Activated CD8-positive, alpha-beta T cell treated with anti-CD3 and anti-CD28 coated beads for 36 hours (primary cell): ENCODE measurements around the gene CDH19. TPM values are rescaled to one million over a fixed set of nuclear protein-coding genes. Genes with fewer than 3 reads are reported as not detected.

Experiments used
- ATAC-seq: fragments of 200-7000 bp; cut with Tn5 transposase; one replicate; pipeline ENCODE4 v1.10.0; 2021; ENCODE audit warnings: mild to moderate bottlenecking, moderate library complexity
- CTCF ChIA-PET: fragments of 350-600 bp; sonication (Branson Sonifier 250); formaldehyde crosslinking; loops from one replicate; lab custom pipeline; 2021; ENCODE audit warnings: antibody characterized with exemption; lab: Charles Lee
- POLR2A ChIA-PET: fragments of 350-600 bp; sonication (Branson Sonifier 250); formaldehyde crosslinking; loops from one replicate; lab custom pipeline; 2021; ENCODE audit warnings: antibody characterized with exemption; lab: Charles Lee
- DNase-seq: peaks from one replicate; pipeline ENCODE4 v3.0.0-alpha.2; 2020
- H3K27ac Mint-ChIP-seq: one replicate; pipeline ENCODE4 v1.8.0; 2021; ENCODE audit warnings: mild to moderate bottlenecking, mixed read lengths
- H3K27me3 Mint-ChIP-seq: one replicate; pipeline ENCODE4 v1.8.0; 2021; ENCODE audit warnings: mixed read lengths
- H3K36me3 Mint-ChIP-seq: one replicate; pipeline ENCODE4 v1.8.0; 2021; ENCODE audit warnings: low read depth, mixed read lengths
- H3K4me1 Mint-ChIP-seq: one replicate; pipeline ENCODE4 v1.8.0; 2021; ENCODE audit warnings: low read depth, mixed read lengths
- H3K4me3 Mint-ChIP-seq: one replicate; pipeline ENCODE4 v1.8.0; 2021; ENCODE audit warnings: mild to moderate bottlenecking, moderate library complexity, mixed read lengths
- H3K9me3 Mint-ChIP-seq: one replicate; pipeline ENCODE4 v1.8.0; 2021; ENCODE audit warnings: mixed read lengths
- intact Hi-C: fragments of 100-400 bp; cut with micrococcal nuclease; formaldehyde crosslinking; loops from one replicate; pipeline ENCODE4 v1.10.0; 2022
- total RNA-seq, 2 experiments: library from RNA; stranded (reverse); gene quantifications; one replicate each; pipeline ENCODE4 v1.2.3, GENCODE V29; 2021
- TF ChIP-seq, protein P1 (sequence below): fragments of 200-600 bp; IDR thresholded peaks from one replicate; pipeline ENCODE4 v1.8.0; 2022; ENCODE audit warnings: antibody characterized with exemption, mild to moderate bottlenecking

CDH19 gene, protein sequence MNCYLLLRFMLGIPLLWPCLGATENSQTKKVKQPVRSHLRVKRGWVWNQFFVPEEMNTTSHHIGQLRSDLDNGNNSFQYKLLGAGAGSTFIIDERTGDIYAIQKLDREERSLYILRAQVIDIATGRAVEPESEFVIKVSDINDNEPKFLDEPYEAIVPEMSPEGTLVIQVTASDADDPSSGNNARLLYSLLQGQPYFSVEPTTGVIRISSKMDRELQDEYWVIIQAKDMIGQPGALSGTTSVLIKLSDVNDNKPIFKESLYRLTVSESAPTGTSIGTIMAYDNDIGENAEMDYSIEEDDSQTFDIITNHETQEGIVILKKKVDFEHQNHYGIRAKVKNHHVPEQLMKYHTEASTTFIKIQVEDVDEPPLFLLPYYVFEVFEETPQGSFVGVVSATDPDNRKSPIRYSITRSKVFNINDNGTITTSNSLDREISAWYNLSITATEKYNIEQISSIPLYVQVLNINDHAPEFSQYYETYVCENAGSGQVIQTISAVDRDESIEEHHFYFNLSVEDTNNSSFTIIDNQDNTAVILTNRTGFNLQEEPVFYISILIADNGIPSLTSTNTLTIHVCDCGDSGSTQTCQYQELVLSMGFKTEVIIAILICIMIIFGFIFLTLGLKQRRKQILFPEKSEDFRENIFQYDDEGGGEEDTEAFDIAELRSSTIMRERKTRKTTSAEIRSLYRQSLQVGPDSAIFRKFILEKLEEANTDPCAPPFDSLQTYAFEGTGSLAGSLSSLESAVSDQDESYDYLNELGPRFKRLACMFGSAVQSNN
- total RNA-seq, result not detected

DNA sequence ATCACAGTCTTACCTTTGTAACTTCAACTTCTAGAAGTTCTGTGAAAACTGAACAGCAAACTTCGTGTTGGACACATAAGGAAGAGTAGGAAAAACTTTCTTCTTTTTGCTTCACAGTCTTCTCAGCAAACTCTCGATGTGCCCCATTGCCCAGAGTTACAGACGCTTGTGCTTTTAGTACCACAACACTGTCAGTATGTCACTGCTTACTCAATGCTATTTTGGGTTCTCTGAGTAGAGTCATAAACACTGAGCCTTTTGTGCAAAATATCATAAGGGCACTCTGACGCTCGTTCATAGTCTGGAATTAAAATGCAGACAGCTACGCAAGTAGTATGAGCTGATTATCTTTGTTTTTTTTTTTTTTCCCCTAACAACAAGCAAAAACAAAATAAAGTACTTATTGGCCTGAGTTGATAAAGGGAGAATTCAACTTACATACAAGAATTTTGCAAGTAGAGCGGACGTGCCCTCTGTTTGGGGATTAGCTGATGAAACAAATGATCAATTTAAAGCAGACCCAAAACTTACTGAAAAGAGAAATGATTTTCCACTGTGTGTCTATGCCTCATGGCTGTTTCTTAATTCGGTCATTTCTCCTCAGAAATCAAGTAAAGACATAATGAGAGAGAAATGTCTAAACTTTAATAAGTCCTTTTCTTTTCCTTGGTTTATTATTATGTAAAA, at the start of gene CDH19:
CDH19 (minus strand) TSS at position 150 of the 687 bp plus-strand sequence. CDS start 31,886 bp downstream, outside the sequence.
- no peaks in the 10 kb centered on the region for H3K27me3 Mint-ChIP-seq
- H3K36me3 Mint-ChIP-seq, result no peaks in the 10 kb centered on the region
- ChIA-PET CTCF (no interaction called here), POLR2A (no interaction called here)
- TF ChIP-seq, protein P1, sequence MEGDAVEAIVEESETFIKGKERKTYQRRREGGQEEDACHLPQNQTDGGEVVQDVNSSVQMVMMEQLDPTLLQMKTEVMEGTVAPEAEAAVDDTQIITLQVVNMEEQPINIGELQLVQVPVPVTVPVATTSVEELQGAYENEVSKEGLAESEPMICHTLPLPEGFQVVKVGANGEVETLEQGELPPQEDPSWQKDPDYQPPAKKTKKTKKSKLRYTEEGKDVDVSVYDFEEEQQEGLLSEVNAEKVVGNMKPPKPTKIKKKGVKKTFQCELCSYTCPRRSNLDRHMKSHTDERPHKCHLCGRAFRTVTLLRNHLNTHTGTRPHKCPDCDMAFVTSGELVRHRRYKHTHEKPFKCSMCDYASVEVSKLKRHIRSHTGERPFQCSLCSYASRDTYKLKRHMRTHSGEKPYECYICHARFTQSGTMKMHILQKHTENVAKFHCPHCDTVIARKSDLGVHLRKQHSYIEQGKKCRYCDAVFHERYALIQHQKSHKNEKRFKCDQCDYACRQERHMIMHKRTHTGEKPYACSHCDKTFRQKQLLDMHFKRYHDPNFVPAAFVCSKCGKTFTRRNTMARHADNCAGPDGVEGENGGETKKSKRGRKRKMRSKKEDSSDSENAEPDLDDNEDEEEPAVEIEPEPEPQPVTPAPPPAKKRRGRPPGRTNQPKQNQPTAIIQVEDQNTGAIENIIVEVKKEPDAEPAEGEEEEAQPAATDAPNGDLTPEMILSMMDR, result no peak
- H3K4me3 Mint-ChIP-seq, result no peak within 1 kb of the TSS
- H3K27ac Mint-ChIP-seq, result no peak within 1 kb of the TSS
- no peaks in the 10 kb centered on the region for H3K4me1 Mint-ChIP-seq
- DNase-seq (no peak), ATAC-seq (no peak)
- H3K9me3 Mint-ChIP-seq, result peaks cover 4% of the 10 kb centered on the region
- intact Hi-C loops, result no loop called here

DNA sequence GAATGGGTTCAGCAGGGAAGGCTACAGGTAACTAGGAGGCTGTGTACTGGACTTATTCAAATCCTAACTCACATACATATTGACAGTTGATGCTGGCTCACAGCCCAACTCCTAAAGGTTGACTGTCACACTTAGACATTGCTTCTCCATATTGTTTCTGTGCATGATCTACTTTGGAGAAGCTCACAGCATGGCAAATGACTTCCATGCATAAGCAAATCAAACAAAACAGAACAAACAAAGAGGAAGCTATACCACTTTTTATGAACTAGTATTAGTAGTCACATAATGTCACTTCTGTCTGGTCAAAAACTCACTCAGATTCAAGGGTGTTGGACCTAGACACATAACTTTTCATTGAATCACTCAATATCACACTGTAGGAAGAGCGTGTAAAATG, 43.8 kb upstream of the CDH19 start:
- POLR2A ChIA-PET, result no interaction called here
- no peak overlapping the region for H3K27ac Mint-ChIP-seq
- DNase-seq (no peak), ATAC-seq (no peak)
- no peaks in the 10 kb centered on the region for H3K4me1 Mint-ChIP-seq
- H3K4me3 Mint-ChIP-seq, result no peak overlapping the region
- TF ChIP-seq, protein P1, result no peak
- H3K27me3 Mint-ChIP-seq, result no peaks in the 10 kb centered on the region
- CTCF ChIA-PET, result no interaction called here
- intact Hi-C loops, result no loop called here
- peaks cover 5% of the 10 kb centered on the region for H3K9me3 Mint-ChIP-seq
- no peaks in the 10 kb centered on the region for H3K36me3 Mint-ChIP-seq

- H3K27ac Mint-ChIP-seq, result no peak overlapping the region
- CTCF ChIA-PET, result no interaction called here
- DNase-seq (no peak), ATAC-seq (no peak)
- intact Hi-C loops, result no loop called here
- POLR2A ChIA-PET, result no interaction called here
- no peak overlapping the region for H3K4me3 Mint-ChIP-seq
- peaks cover 5% of the 10 kb centered on the region for H3K9me3 Mint-ChIP-seq
- TF ChIP-seq, protein P1, result no peak
- no peaks in the 10 kb centered on the region for H3K27me3 Mint-ChIP-seq
- H3K4me1 Mint-ChIP-seq, result no peaks in the 10 kb centered on the region
- no peaks in the 10 kb centered on the region for H3K36me3 Mint-ChIP-seq
Measured at GRCh38 chr18:66646609-66647008, 42.7 kb upstream of the CDH19 start.

DNA sequence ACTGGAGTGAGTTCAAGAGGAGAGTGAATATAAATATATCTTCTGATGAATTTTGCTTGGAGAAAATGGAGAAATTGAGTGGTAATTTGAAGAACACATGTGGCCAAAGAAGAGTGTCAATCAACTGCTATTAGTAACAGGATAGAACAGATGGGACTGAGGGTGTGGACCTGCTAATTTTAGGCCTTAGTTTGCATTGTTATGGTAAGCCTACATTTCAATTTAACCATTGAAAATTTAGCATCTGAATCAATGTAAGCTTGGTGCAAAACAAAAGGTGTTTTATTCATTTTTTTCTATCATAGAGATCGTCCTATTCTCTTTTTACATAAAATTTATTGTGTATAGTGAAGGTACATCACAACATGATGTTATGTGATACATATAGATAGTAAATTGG, 42.1 kb upstream of the CDH19 start:
- Mint-ChIP-seq H3K27me3 (no peaks in the 10 kb centered on the region), H3K9me3 (peaks cover 6% of the 10 kb centered on the region), H3K36me3 (no peaks in the 10 kb centered on the region), H3K27ac (no peak overlapping the region), H3K4me1 (no peaks in the 10 kb centered on the region), H3K4me3 (no peak overlapping the region)
- TF ChIP-seq, protein P1, result no peak
- ChIA-PET POLR2A (no interaction called here), CTCF (no interaction called here)
- ATAC-seq (no peak), DNase-seq (no peak)
- intact Hi-C loops, result no loop called here
